ENCODE measurements around the gene EHBP1.

GRCh38 chr2:63081404-63081803 is 375.9 kb downstream of the EHBP1 start:
- TF ChIP-seq, protein P1, sequence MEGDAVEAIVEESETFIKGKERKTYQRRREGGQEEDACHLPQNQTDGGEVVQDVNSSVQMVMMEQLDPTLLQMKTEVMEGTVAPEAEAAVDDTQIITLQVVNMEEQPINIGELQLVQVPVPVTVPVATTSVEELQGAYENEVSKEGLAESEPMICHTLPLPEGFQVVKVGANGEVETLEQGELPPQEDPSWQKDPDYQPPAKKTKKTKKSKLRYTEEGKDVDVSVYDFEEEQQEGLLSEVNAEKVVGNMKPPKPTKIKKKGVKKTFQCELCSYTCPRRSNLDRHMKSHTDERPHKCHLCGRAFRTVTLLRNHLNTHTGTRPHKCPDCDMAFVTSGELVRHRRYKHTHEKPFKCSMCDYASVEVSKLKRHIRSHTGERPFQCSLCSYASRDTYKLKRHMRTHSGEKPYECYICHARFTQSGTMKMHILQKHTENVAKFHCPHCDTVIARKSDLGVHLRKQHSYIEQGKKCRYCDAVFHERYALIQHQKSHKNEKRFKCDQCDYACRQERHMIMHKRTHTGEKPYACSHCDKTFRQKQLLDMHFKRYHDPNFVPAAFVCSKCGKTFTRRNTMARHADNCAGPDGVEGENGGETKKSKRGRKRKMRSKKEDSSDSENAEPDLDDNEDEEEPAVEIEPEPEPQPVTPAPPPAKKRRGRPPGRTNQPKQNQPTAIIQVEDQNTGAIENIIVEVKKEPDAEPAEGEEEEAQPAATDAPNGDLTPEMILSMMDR (conservative IDR thresholded peaks at IDR 0.05; ENCODE audit: low read depth in 2 of 2), result no peak
- no peak for TF ChIP-seq POLR2AphosphoS5 (IDR thresholded peaks at IDR 0.05; ENCODE audit: low read depth)
- no peak for TF ChIP-seq ZNF331 (CRISPR knock-in tag; IDR thresholded peaks at IDR 0.05; ENCODE audit: low read depth)

Measured in GM23338 (cell line).